ENCODE results near the gene MIX23.

- TF ChIP-seq CTCF (IDR thresholded peaks at IDR 0.05): no peak
- no peak for TF ChIP-seq POLR2A (IDR thresholded peaks at IDR 0.05)
Observed at GRCh38 chr3:122377975-122378374, 5.1 kb downstream of the MIX23 start.
